Loucy (cell line): Measurements from ENCODE around the gene GPR26.

Experiments
- H2AFZ ChIP-seq: fragments of 200-600 bp; sonication (generic); 2 replicates; pipeline ENCODE4 v1.6.0; 2016; ENCODE audit warnings: antibody characterized with exemption, mild to moderate bottlenecking, low read length, moderate library complexity
- H3F3A ChIP-seq: fragments of 200-600 bp; 2 replicates; pipeline ENCODE4 v1.6.0; 2016; ENCODE audit warnings: antibody characterized with exemption, low read depth, mild to moderate bottlenecking
- H3K27me3 ChIP-seq: fragments of 200-600 bp; sonication (generic); 2 replicates; pipeline ENCODE4 v1.6.1; 2014; ENCODE audit warnings: low read length, mild to moderate bottlenecking; ENCODE audit not compliant: insufficient read depth, poor library complexity, severe bottlenecking
- H3K36me3 ChIP-seq: fragments of 200-600 bp; sonication (generic); 2 replicates; pipeline ENCODE4 v1.6.1; 2016; ENCODE audit warnings: low read length; ENCODE audit not compliant: insufficient read depth
- H3K4me1 ChIP-seq: fragments of 200-600 bp; sonication (generic); 2 replicates; pipeline ENCODE4 v1.5.1; 2014; ENCODE audit warnings: low read length, mild to moderate bottlenecking; ENCODE audit not compliant: insufficient read depth, poor library complexity, severe bottlenecking
- H3K4me2 ChIP-seq: fragments of 200-600 bp; sonication (generic); 2 replicates; pipeline ENCODE4 v1.6.0; 2014; ENCODE audit warnings: antibody characterized with exemption, low read length, low read depth, mild to moderate bottlenecking; ENCODE audit not compliant: poor library complexity, severe bottlenecking
- H3K4me3 ChIP-seq: fragments of 200-600 bp; sonication (generic); 2 replicates; pipeline ENCODE4 v1.5.1; 2014; ENCODE audit warnings: low read length, mild to moderate bottlenecking, mixed read lengths; ENCODE audit not compliant: poor library complexity, severe bottlenecking
- H3K79me2 ChIP-seq: fragments of 200-600 bp; sonication (generic); 2 replicates; pipeline ENCODE4 v1.6.1; 2014; ENCODE audit warnings: low read length; ENCODE audit not compliant: insufficient read depth
- H3K9ac ChIP-seq: fragments of 200-600 bp; sonication (generic); 2 replicates; pipeline ENCODE4 v1.6.0; 2014; ENCODE audit warnings: mild to moderate bottlenecking, low read depth, low read length, moderate library complexity; ENCODE audit not compliant: poor library complexity, severe bottlenecking
- H3K9me2 ChIP-seq: fragments of 200-600 bp; sonication (generic); replicated peaks from 2 replicates; pipeline ENCODE4 v1.6.1; 2016; ENCODE audit warnings: low read depth, low read length, mixed read lengths
- H3K9me3 ChIP-seq: fragments of 200-600 bp; sonication (generic); 2 replicates; pipeline ENCODE4 v1.6.1; 2014; ENCODE audit warnings: mild to moderate bottlenecking, antibody characterized with exemption, low read length, low read depth; ENCODE audit not compliant: insufficient read depth
- H4K20me1 ChIP-seq: fragments of 200-600 bp; sonication (generic); 2 replicates; pipeline ENCODE4 v1.6.0; 2014; ENCODE audit warnings: antibody characterized with exemption, low read length, mild to moderate bottlenecking; ENCODE audit not compliant: insufficient read depth, poor library complexity, severe bottlenecking
- EZH2phosphoT487 ChIP-seq: fragments of 200-600 bp; IDR thresholded peaks from 2 replicates; pipeline ENCODE4 v1.6.1; 2018; ENCODE audit warnings: antibody characterized with exemption, mild to moderate bottlenecking, moderate library complexity, borderline replicate concordance
- TF ChIP-seq, protein P1 (sequence below): fragments of 200-600 bp; sonication (generic); conservative IDR thresholded peaks from 2 replicates; pipeline ENCODE4 v1.5.1; 2014; ENCODE audit warnings: mild to moderate bottlenecking, antibody characterized with exemption, low read length

Gene GPR26

GRCh38 chr10:123683459-123683858, 17.3 kb downstream of the GPR26 start:
- H3K9ac ChIP-seq = no peak overlapping the region
- H2AFZ ChIP-seq = no peak overlapping the region
- H3K9me2 ChIP-seq = no peaks in the 10 kb centered on the region
- H3K4me3 ChIP-seq = no peak overlapping the region
- no peaks in the 10 kb centered on the region for H4K20me1 ChIP-seq
- peaks cover 4% of the 10 kb centered on the region; the same call in 1 of the 2 replicates for H3K9me3 ChIP-seq
- H3K4me2 ChIP-seq = no peak overlapping the region
- H3K4me1 ChIP-seq = no peaks in the 10 kb centered on the region
- no peaks in the 10 kb centered on the region for H3K27me3 ChIP-seq
- TF ChIP-seq EZH2phosphoT487 = no peak
- TF ChIP-seq, protein P1, sequence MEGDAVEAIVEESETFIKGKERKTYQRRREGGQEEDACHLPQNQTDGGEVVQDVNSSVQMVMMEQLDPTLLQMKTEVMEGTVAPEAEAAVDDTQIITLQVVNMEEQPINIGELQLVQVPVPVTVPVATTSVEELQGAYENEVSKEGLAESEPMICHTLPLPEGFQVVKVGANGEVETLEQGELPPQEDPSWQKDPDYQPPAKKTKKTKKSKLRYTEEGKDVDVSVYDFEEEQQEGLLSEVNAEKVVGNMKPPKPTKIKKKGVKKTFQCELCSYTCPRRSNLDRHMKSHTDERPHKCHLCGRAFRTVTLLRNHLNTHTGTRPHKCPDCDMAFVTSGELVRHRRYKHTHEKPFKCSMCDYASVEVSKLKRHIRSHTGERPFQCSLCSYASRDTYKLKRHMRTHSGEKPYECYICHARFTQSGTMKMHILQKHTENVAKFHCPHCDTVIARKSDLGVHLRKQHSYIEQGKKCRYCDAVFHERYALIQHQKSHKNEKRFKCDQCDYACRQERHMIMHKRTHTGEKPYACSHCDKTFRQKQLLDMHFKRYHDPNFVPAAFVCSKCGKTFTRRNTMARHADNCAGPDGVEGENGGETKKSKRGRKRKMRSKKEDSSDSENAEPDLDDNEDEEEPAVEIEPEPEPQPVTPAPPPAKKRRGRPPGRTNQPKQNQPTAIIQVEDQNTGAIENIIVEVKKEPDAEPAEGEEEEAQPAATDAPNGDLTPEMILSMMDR = no peak
- no peaks in the 10 kb centered on the region for H3K36me3 ChIP-seq
- no peaks in the 10 kb centered on the region for H3K79me2 ChIP-seq
- H3F3A ChIP-seq = no peaks in the 10 kb centered on the region

DNA sequence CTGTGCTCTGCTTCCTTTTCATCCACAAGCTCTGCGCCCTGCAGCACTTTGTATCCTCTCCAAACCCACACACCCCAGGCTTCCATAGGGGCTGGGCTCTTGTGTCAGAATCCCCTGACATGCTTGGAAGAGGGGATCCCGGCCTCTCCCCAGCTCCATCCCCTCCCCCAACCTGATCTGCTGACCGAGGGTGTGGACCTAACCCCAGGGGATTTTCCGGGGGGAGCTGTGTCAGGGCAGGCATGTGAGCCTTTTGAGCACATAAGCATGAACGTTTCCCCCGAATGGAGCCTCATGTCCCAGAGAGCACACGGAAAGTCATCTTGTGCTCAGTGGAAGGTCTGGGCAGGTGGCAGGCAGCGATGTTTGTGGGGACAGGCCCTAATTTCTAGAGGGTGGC, 17.7 kb downstream of the GPR26 start:
- H3K4me1 ChIP-seq = no peaks in the 10 kb centered on the region
- H3F3A ChIP-seq = no peaks in the 10 kb centered on the region
- no peaks in the 10 kb centered on the region for H3K27me3 ChIP-seq
- no peak overlapping the region for H3K9ac ChIP-seq
- no peak overlapping the region for H3K4me2 ChIP-seq
- H4K20me1 ChIP-seq = no peaks in the 10 kb centered on the region
- H3K4me3 ChIP-seq = no peak overlapping the region
- H3K36me3 ChIP-seq = no peaks in the 10 kb centered on the region
- H3K9me2 ChIP-seq = no peaks in the 10 kb centered on the region
- TF ChIP-seq, protein P1 = no peak
- no peak for TF ChIP-seq EZH2phosphoT487
- no peak overlapping the region for H2AFZ ChIP-seq
- no peaks in the 10 kb centered on the region for H3K79me2 ChIP-seq
- peaks cover 4% of the 10 kb centered on the region; the same call in 1 of the 2 replicates for H3K9me3 ChIP-seq

DNA sequence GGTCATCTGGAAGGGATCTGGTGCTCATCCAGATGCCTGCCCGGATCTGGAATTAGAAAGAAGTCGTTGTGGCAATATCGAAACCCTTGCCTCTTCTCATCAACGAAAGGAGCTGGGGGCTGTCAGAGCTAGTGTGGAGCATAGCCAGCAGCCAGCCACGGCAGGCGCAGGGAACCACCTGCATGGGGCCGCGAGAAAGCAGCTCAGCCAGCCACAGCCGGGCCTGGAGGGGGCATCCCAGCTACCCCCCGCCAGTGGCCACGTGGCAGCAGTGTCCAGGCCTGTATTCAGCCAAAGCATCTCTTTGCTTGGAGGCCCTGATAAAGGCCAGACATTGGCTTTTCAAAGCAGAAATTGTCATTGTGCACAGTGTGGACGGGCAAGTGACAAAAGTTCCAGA, 19.1 kb downstream of the GPR26 start:
- TF ChIP-seq, protein P1 = no peak
- TF ChIP-seq EZH2phosphoT487 = no peak
- Histone ChIP-seq H3K4me3 (no peak overlapping the region), H3K79me2 (no peaks in the 10 kb centered on the region), H4K20me1 (no peaks in the 10 kb centered on the region), H3K9me2 (no peaks in the 10 kb centered on the region), H2AFZ (no peak overlapping the region), H3K9me3 (peaks cover 4% of the 10 kb centered on the region; the same call in 1 of the 2 replicates), H3F3A (no peaks in the 10 kb centered on the region), H3K27me3 (no peaks in the 10 kb centered on the region), H3K9ac (no peak overlapping the region), H3K4me2 (no peak overlapping the region), H3K4me1 (no peaks in the 10 kb centered on the region), H3K36me3 (no peaks in the 10 kb centered on the region)
